Liver (tissue), 9 donors: ENCODE data around the gene RARA. TPM values are rescaled to one million over a fixed set of nuclear protein-coding genes. Genes with fewer than 3 reads are reported as not detected.

ENCODE experiments used
- DNase-seq: peaks from one replicate; pipeline ENCODE4 v3.0.0-alpha.2; 2017; ENCODE audit warnings: low spot score
- H3K27ac ChIP-seq, 2 donors: one replicate each; pipeline ENCODE4 v1.7.0; 2013; ENCODE audit warnings: inconsistent platforms in 2 of 2, low read length in 2 of 2, control low read depth in 1 of 2, low read depth in 1 of 2, mild to moderate bottlenecking in 1 of 2
- H3K27me3 ChIP-seq, 4 donors: one replicate each; pipeline versions ENCODE4 v1.6.1 to v1.7.0; 2013; ENCODE audit warnings: low read length in 3 of 4, inconsistent platforms in 1 of 4, mild to moderate bottlenecking in 1 of 4, moderate library complexity in 1 of 4; ENCODE audit not compliant: control insufficient read depth in 4 of 4, insufficient read depth in 4 of 4
- H3K36me3 ChIP-seq, 4 donors: one replicate each; pipeline versions ENCODE4 v1.6.1 to v1.7.0; 2013; ENCODE audit warnings: low read length in 3 of 4, mild to moderate bottlenecking in 3 of 4, low read depth in 1 of 4, moderate library complexity in 1 of 4; ENCODE audit not compliant: control insufficient read depth in 4 of 4, insufficient read depth in 3 of 4
- H3K4me1 ChIP-seq, 4 donors: one replicate each; pipeline versions ENCODE4 v1.6.1 to v1.7.0; 2013; ENCODE audit warnings: low read length in 3 of 4, mild to moderate bottlenecking in 3 of 4, moderate library complexity in 1 of 4; ENCODE audit not compliant: control insufficient read depth in 4 of 4, insufficient read depth in 4 of 4
- H3K4me3 ChIP-seq, 3 donors: one replicate each; pipeline versions ENCODE4 v1.6.1 to v1.7.0; 2013; ENCODE audit warnings: low read length in 3 of 3, control low read depth in 1 of 3, low read depth in 1 of 3, mild to moderate bottlenecking in 1 of 3
- H3K9ac ChIP-seq, 2 donors: one replicate each; pipeline ENCODE4 v1.7.0; 2013; ENCODE audit warnings: low read length in 2 of 2, mild to moderate bottlenecking in 2 of 2, moderate library complexity in 2 of 2, control low read depth in 1 of 2, low read depth in 1 of 2
- H3K9me3 ChIP-seq, 4 donors: one replicate each; pipeline versions ENCODE4 v1.6.1 to v1.7.0; 2013; ENCODE audit warnings: low read length in 3 of 4; ENCODE audit not compliant: control insufficient read depth in 4 of 4
- ATF3 ChIP-seq: IDR thresholded peaks from 2 replicates; pipeline ENCODE4 v1.6.1; 2016; ENCODE audit warnings: antibody characterized with exemption
- CTCF ChIP-seq: fragments of 150-350 bp; IDR thresholded peaks from 2 replicates; pipeline ENCODE4 v1.5.1; 2017; ENCODE audit warnings: improper control_type of control experiment, low read depth, low read length; ENCODE audit not compliant: missing input control
- EGR1 ChIP-seq, 2 donors: IDR thresholded peaks; 2 replicates each; pipeline ENCODE4 v1.6.1; 2016 to 2018; ENCODE audit warnings: antibody characterized with exemption in 2 of 2, low read depth in 2 of 2
- FOXA1 ChIP-seq: IDR thresholded peaks from 2 replicates; pipeline ENCODE4 v1.6.1; 2016; ENCODE audit warnings: antibody characterized with exemption
- FOXA2 ChIP-seq: IDR thresholded peaks from 2 replicates; pipeline ENCODE4 v1.6.1; 2016; ENCODE audit warnings: antibody characterized with exemption
- GABPA ChIP-seq, 2 donors: IDR thresholded peaks in 1 of 2; conservative IDR thresholded peaks in 1 of 2; 2 replicates each; pipeline ENCODE4 v1.6.1; 2016; ENCODE audit warnings: antibody characterized with exemption in 2 of 2, mild to moderate bottlenecking in 1 of 2, moderate library complexity in 1 of 2
- HNF4A ChIP-seq, 2 donors: conservative IDR thresholded peaks; 2 replicates each; pipeline ENCODE4 v1.6.1; 2016; ENCODE audit warnings: antibody characterized with exemption in 2 of 2, mild to moderate bottlenecking in 2 of 2
- HNF4G ChIP-seq: IDR thresholded peaks from 2 replicates; pipeline ENCODE4 v1.6.1; 2016; ENCODE audit warnings: antibody characterized with exemption
- JUND ChIP-seq, 2 donors: IDR thresholded peaks; 2 replicates each; pipeline ENCODE4 v1.6.1; 2016; ENCODE audit warnings: antibody characterized with exemption in 2 of 2
- MAX ChIP-seq: IDR thresholded peaks from 2 replicates; pipeline ENCODE4 v1.6.1; 2016; ENCODE audit warnings: antibody characterized with exemption
- RAD21 ChIP-seq, 2 donors: IDR thresholded peaks; 2 replicates each; pipeline ENCODE4 v1.6.1; 2016; ENCODE audit warnings: antibody characterized with exemption in 2 of 2, mild to moderate bottlenecking in 2 of 2
- RXRA ChIP-seq, 2 donors: IDR thresholded peaks; 2 replicates each; pipeline ENCODE4 v1.6.1; 2017 to 2018; ENCODE audit warnings: antibody characterized with exemption in 2 of 2, mild to moderate bottlenecking in 1 of 2
- SP1 ChIP-seq: IDR thresholded peaks from 2 replicates; pipeline ENCODE4 v1.6.1; 2018; ENCODE audit warnings: antibody characterized with exemption, mild to moderate bottlenecking
- YY1 ChIP-seq: IDR thresholded peaks from 2 replicates; pipeline ENCODE4 v1.6.1; 2016; ENCODE audit warnings: antibody characterized with exemption, mild to moderate bottlenecking
- ZBTB33 ChIP-seq: IDR thresholded peaks from 2 replicates; pipeline ENCODE4 v1.6.1; 2016; ENCODE audit warnings: antibody characterized with exemption
- WGBS: extraction: QIAGEN DNeasy Blood & Tissue Kit; methylation state at CpG from one replicate; pipeline ENCODE4 v1.1.7; 2013; 5-methylcytosine and 5-hydroxymethylcytosine counted together
- polyA plus RNA-seq, 2 donors: library from polyadenylated mRNA; stranded (reverse) in 1 of 2; unstranded in 1 of 2; fragments of 200-250 nt in 1 of 2; fragments of >200 nt in 1 of 2; fragmentation: Nextera tagmentation in 1 of 2; extraction: Ambion mirVana in 1 of 2; gene quantifications; one replicate each; pipeline versions ENCODE4 v1.2.1 to v1.2.3, GENCODE V29; 2013 to 2015
- total RNA-seq, 2 donors: library from RNA; depleted of rRNA; stranded (reverse); fragments of >200 nt; gene quantifications; one replicate each; pipeline ENCODE4 v1.2.3, GENCODE V29; 2014
- TF ChIP-seq, protein P1 (sequence below): IDR thresholded peaks from 2 replicates; pipeline ENCODE4 v1.6.1; 2016; ENCODE audit warnings: antibody characterized with exemption, mild to moderate bottlenecking
- donor health status: healthy.
- donor health status: healthy.
- donor health status: healthy.
- donor health status: healthy.
- donor health status: healthy.

RARA gene
- total and polyA plus RNA-seq, 4 donors = 6.6 to 26.2 (median 10.8) TPM

- peak in 1 of 2 donors; percentile 47 for TF ChIP-seq RXRA (IDR thresholded peaks at IDR 0.05)
- peak; percentile 74 to 88 for TF ChIP-seq GABPA (IDR thresholded peaks at IDR 0.05 in 1 of 2, conservative IDR thresholded peaks at IDR 0.05 in 1 of 2)
- peak; percentile 62 for TF ChIP-seq SP1
- no peak for TF ChIP-seq HNF4G
- TF ChIP-seq, protein P1, sequence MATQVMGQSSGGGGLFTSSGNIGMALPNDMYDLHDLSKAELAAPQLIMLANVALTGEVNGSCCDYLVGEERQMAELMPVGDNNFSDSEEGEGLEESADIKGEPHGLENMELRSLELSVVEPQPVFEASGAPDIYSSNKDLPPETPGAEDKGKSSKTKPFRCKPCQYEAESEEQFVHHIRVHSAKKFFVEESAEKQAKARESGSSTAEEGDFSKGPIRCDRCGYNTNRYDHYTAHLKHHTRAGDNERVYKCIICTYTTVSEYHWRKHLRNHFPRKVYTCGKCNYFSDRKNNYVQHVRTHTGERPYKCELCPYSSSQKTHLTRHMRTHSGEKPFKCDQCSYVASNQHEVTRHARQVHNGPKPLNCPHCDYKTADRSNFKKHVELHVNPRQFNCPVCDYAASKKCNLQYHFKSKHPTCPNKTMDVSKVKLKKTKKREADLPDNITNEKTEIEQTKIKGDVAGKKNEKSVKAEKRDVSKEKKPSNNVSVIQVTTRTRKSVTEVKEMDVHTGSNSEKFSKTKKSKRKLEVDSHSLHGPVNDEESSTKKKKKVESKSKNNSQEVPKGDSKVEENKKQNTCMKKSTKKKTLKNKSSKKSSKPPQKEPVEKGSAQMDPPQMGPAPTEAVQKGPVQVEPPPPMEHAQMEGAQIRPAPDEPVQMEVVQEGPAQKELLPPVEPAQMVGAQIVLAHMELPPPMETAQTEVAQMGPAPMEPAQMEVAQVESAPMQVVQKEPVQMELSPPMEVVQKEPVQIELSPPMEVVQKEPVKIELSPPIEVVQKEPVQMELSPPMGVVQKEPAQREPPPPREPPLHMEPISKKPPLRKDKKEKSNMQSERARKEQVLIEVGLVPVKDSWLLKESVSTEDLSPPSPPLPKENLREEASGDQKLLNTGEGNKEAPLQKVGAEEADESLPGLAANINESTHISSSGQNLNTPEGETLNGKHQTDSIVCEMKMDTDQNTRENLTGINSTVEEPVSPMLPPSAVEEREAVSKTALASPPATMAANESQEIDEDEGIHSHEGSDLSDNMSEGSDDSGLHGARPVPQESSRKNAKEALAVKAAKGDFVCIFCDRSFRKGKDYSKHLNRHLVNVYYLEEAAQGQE = peak; percentile 70
- no peak for TF ChIP-seq EGR1 (IDR thresholded peaks at IDR 0.05; ENCODE audit: low read depth in 2 of 2)
- peak in 1 of 2 donors; percentile 11 for TF ChIP-seq JUND (IDR thresholded peaks at IDR 0.05)
- peak; percentile 22 to 64 for TF ChIP-seq RAD21 (IDR thresholded peaks at IDR 0.05)
- TF ChIP-seq HNF4A (conservative IDR thresholded peaks at IDR 0.05) = peak; percentile 20 to 26
- Histone ChIP-seq H3K9me3 (no peaks in the 10 kb centered on the region), H3K4me3 (peak overlapping the region; percentile 77 to 83 (median 82)), H3K36me3 (no peaks in the 10 kb centered on the region), H3K9ac (peak overlapping the region; percentile 45 to 60), H3K4me1 (peaks cover 11 to 75% (median 46%) of the 10 kb centered on the region in 4 donors), H3K27ac (peak overlapping the region; percentile 97 to 99), H3K27me3 (no peaks in the 10 kb centered on the region)
- under 1% methylated on average over 55 of the region's 55 CpGs for WGBS
- peak; percentile 74 for DNase-seq
Observed at GRCh38 chr17:40340880-40341807, 32.2 kb downstream of the RARA start.

DNA sequence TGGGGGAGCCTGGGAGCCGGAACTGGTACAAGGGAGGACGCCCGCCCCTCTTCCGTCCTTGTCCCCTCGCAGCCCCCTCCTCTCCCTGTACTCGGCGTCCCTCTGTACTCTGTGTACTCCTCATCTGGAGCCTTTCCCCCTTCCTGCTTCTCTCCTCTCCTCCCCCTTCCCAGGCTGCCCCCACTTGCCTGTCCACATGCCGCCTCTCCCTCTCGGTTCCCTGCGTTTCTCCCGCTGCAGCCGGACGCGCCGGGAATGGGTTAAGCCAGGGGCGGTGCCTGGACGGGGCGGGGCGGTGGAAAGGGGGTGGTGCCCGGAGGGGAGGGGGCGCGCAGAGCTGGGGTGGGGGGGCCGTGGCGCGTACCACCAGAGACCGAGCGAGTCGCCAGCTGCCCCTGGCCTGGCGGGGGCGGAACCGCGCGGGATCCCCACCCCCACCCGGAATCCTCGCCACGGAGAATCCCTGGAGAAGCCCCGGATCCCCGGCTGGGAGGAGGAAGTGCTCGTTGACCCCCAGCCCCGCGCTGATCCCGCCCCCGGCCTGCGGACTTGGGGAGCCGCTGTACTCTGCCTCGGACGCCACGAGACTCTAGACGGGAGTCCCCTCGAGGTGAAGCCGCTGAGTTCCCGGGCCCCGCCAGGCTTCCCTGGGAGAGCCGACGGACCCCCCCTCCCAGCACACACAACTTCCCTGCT lies 33.0 kb downstream of the RARA start:
- Histone ChIP-seq H3K36me3 (no peaks in the 10 kb centered on the region), H3K9ac (peak overlapping the region; percentile 78 to 89), H3K4me1 (peaks cover 18 to 82% (median 54%) of the 10 kb centered on the region in 4 donors), H3K9me3 (no peaks in the 10 kb centered on the region), H3K4me3 (peak overlapping the region; percentile 83 to 95 (median 89)), H3K27me3 (no peaks in the 10 kb centered on the region), H3K27ac (peak overlapping the region; percentile 97 to 99)
- 1% methylated on average over 55 of the region's 55 CpGs for WGBS
- DNase-seq = peak; percentile 79
- TF ChIP-seq SP1 (no peak), RAD21 (IDR thresholded peaks at IDR 0.05) (no peak), ATF3 (no peak), RXRA (IDR thresholded peaks at IDR 0.05) (peak in 1 of 2 donors; percentile 36), YY1 (no peak), CTCF (no peak), HNF4G (no peak), GABPA (IDR thresholded peaks at IDR 0.05 in 1 of 2, conservative IDR thresholded peaks at IDR 0.05 in 1 of 2) (no peak), HNF4A (conservative IDR thresholded peaks at IDR 0.05) (peak in 1 of 2 donors; percentile 12), FOXA1 (no peak), MAX (peak; percentile 10), EGR1 (IDR thresholded peaks at IDR 0.05; ENCODE audit: low read depth in 2 of 2) (peak; percentile 6 to 31), ZBTB33 (no peak), FOXA2 (no peak), JUND (IDR thresholded peaks at IDR 0.05) (no peak)
- TF ChIP-seq, protein P1 = no peak
